H1 (cell line): ENCODE results near the gene HYAL1. TPM values are rescaled to one million over a fixed set of nuclear protein-coding genes. Genes with fewer than 3 reads are reported as not detected.

ENCODE experiments used
- CTCF ChIA-PET: fragments of 300-600 bp; sonication (Branson Sonifier 250); formaldehyde crosslinking; loops from one replicate; lab custom pipeline; 2021; ENCODE audit not compliant: partially characterized antibody; lab: Charles Lee
- POLR2A ChIA-PET: fragments of 300-600 bp; sonication (Branson Sonifier 250); formaldehyde crosslinking; loops from one replicate; lab custom pipeline; 2021; ENCODE audit warnings: inconsistent platforms; ENCODE audit not compliant: partially characterized antibody; lab: Charles Lee
- DNase-seq, 2 experiments: peaks; one replicate each; pipeline versions ENCODE4 v3.0.0 to v3.0.0-alpha.2; 2010 to 2022; ENCODE audit warnings: low spot score in 2 of 2, low read depth in 1 of 2, mixed read lengths in 1 of 2
- FAIRE-seq: peaks from 2 replicates; lab custom pipeline; 2011; peaks lifted over from hg19 to GRCh38; lab: Jason Lieb, UNC
- H2AFZ ChIP-seq: 2 replicates; pipeline ENCODE4 v1.8.1; 2012; ENCODE audit warnings: low read length, inconsistent platforms
- H2AK5ac ChIP-seq: 2 replicates; pipeline ENCODE4 v1.6.1; 2013; ENCODE audit warnings: low read depth, low read length
- H2BK120ac ChIP-seq: replicated peaks from 2 replicates; pipeline ENCODE3; 2013; ENCODE audit warnings: low read depth, low read length, inconsistent platforms
- H2BK12ac ChIP-seq: 2 replicates; pipeline ENCODE4 v1.6.1; 2013; ENCODE audit warnings: low read depth, low read length
- H2BK15ac ChIP-seq: 2 replicates; pipeline ENCODE4 v1.6.1; 2013; ENCODE audit warnings: low read length
- H2BK20ac ChIP-seq: 2 replicates; pipeline ENCODE4 v1.6.1; 2013; ENCODE audit warnings: low read length
- H2BK5ac ChIP-seq: 2 replicates; pipeline ENCODE4 v1.6.1; 2013; ENCODE audit warnings: low read depth, low read length
- H3K14ac ChIP-seq: 2 replicates; pipeline ENCODE4 v1.6.1; 2013; ENCODE audit warnings: inconsistent platforms; ENCODE audit not compliant: insufficient read length
- H3K18ac ChIP-seq: 2 replicates; pipeline ENCODE4 v1.6.1; 2013; ENCODE audit warnings: low read length; ENCODE audit errors: extremely low read depth
- H3K23ac ChIP-seq: 2 replicates; pipeline ENCODE4 v1.6.1; 2013; ENCODE audit warnings: inconsistent platforms; ENCODE audit not compliant: insufficient read length
- H3K23me2 ChIP-seq: 2 replicates; pipeline ENCODE4 v1.6.1; 2013; ENCODE audit warnings: low read depth, low read length
- H3K27ac ChIP-seq: 2 replicates; pipeline ENCODE4 v1.6.1; 2011; ENCODE audit warnings: low read depth, low read length, inconsistent platforms
- H3K27me3 ChIP-seq, 4 experiments: replicated peaks in 1 of 4; 1 replicate in 1 of 4; 2 replicates in 3 of 4; pipeline versions ENCODE4 v1.6.1 to v1.8.1; 2011 to 2013; ENCODE audit warnings: low read length in 3 of 4, mild to moderate bottlenecking in 3 of 4, inconsistent platforms in 2 of 4, mixed read lengths in 2 of 4, moderate library complexity in 1 of 4; ENCODE audit not compliant: control insufficient read depth in 3 of 4, insufficient read depth in 3 of 4; ENCODE audit errors: extremely low read depth in 1 of 4
- H3K36me3 ChIP-seq, 4 experiments: 2 replicates each; pipeline versions ENCODE4 v1.6.1 to v1.8.1; 2011 to 2013; ENCODE audit warnings: mild to moderate bottlenecking in 4 of 4, low read length in 3 of 4, moderate library complexity in 2 of 4, control low read depth in 1 of 4, inconsistent platforms in 1 of 4; ENCODE audit not compliant: insufficient read depth in 4 of 4, control insufficient read depth in 2 of 4
- H3K4ac ChIP-seq: replicated peaks from 2 replicates; pipeline ENCODE3; 2013; ENCODE audit warnings: low read length, low read depth, mixed read lengths, inconsistent platforms; ENCODE audit not compliant: insufficient read length
- H3K4me1 ChIP-seq, 4 experiments: replicated peaks in 1 of 4; 1 replicate in 1 of 4; 2 replicates in 3 of 4; pipeline versions ENCODE4 v1.6.1 to v1.8.1; 2011 to 2013; ENCODE audit warnings: low read length in 3 of 4, inconsistent platforms in 2 of 4, mixed read lengths in 1 of 4; ENCODE audit not compliant: insufficient read depth in 4 of 4, control insufficient read depth in 3 of 4
- H3K4me2 ChIP-seq, 2 experiments: 2 replicates each; pipeline versions ENCODE4 v1.6.1 to v1.8.1; 2011 to 2013; ENCODE audit warnings: low read depth in 2 of 2, low read length in 2 of 2, control low read depth in 1 of 2, inconsistent platforms in 1 of 2, mild to moderate bottlenecking in 1 of 2; ENCODE audit not compliant: insufficient read depth in 1 of 2
- H3K4me3 ChIP-seq, 4 experiments: fragments of 200-600, 300-600 bp in 1 of 4; sonication (generic), shearing (Covaris generic), sonication (Bioruptor Twin) in 1 of 4; 2 replicates each; pipeline versions ENCODE4 v1.5.1 to v1.8.1; 2011 to 2016; ENCODE audit warnings: low read length in 4 of 4, low read depth in 3 of 4, control low read depth in 2 of 4, inconsistent platforms in 2 of 4, mild to moderate bottlenecking in 2 of 4, mixed read lengths in 1 of 4, moderate library complexity in 1 of 4; ENCODE audit not compliant: insufficient read depth in 2 of 4; ENCODE audit errors: extremely low read depth in 1 of 4
- H3K56ac ChIP-seq: replicated peaks from 2 replicates; pipeline ENCODE3; 2013; ENCODE audit warnings: low read depth, mild to moderate bottlenecking, mixed read lengths, low read length, inconsistent platforms; ENCODE audit not compliant: insufficient read length
- H3K79me1 ChIP-seq: 2 replicates; pipeline ENCODE4 v1.6.1; 2013; ENCODE audit warnings: low read depth, low read length, control low read depth
- H3K79me2 ChIP-seq, 2 experiments: 2 replicates each; pipeline versions ENCODE4 v1.6.1 to v1.8.1; 2012 to 2013; ENCODE audit warnings: low read length in 2 of 2, mild to moderate bottlenecking in 2 of 2, inconsistent platforms in 1 of 2; ENCODE audit not compliant: insufficient read depth in 2 of 2, control insufficient read depth in 1 of 2
- H3K9ac ChIP-seq, 4 experiments: replicated peaks in 1 of 4; 1 replicate in 1 of 4; 2 replicates in 3 of 4; pipeline versions ENCODE4 v1.6.1 to v1.8.1; 2011 to 2013; ENCODE audit warnings: low read depth in 3 of 4, low read length in 3 of 4, control low read depth in 2 of 4, mild to moderate bottlenecking in 2 of 4, moderate library complexity in 2 of 4, inconsistent platforms in 1 of 4; ENCODE audit errors: extremely low read depth in 1 of 4
- H3K9me3 ChIP-seq, 2 experiments: 2 replicates each; pipeline versions ENCODE4 v1.6.1 to v1.8.1; 2012 to 2013; ENCODE audit warnings: mild to moderate bottlenecking in 2 of 2, moderate library complexity in 2 of 2, control low read depth in 1 of 2, inconsistent platforms in 1 of 2, low read depth in 1 of 2, low read length in 1 of 2, mixed read lengths in 1 of 2; ENCODE audit not compliant: insufficient read depth in 2 of 2
- H4K20me1 ChIP-seq, 2 experiments: replicated peaks in 1 of 2; 2 replicates each; pipeline versions ENCODE3 to v1.8.1; 2011 to 2013; ENCODE audit warnings: inconsistent platforms in 2 of 2, low read length in 2 of 2, mild to moderate bottlenecking in 1 of 2; ENCODE audit not compliant: insufficient read depth in 2 of 2, control insufficient read depth in 1 of 2
- H4K5ac ChIP-seq: 2 replicates; pipeline ENCODE4 v1.6.1; 2013; ENCODE audit warnings: low read length, low read depth, mixed read lengths, inconsistent platforms; ENCODE audit not compliant: insufficient read length
- H4K8ac ChIP-seq: 2 replicates; pipeline ENCODE4 v1.8.0; 2013; ENCODE audit warnings: mild to moderate bottlenecking, moderate library complexity, low read length, inconsistent platforms; ENCODE audit not compliant: insufficient read depth; ENCODE audit errors: extremely low read depth
- H4K91ac ChIP-seq: replicated peaks from 2 replicates; pipeline ENCODE3; 2013; ENCODE audit warnings: low read length, mixed read lengths, inconsistent platforms; ENCODE audit not compliant: insufficient read length
- JUND ChIP-seq: IDR thresholded peaks from 2 replicates; pipeline ENCODE4 v1.6.1; 2011; ENCODE audit warnings: mild to moderate bottlenecking, improper control_type of control experiment, low read length
- RAD21 ChIP-seq, 2 experiments: IDR thresholded peaks in 1 of 2; conservative IDR thresholded peaks in 1 of 2; 2 replicates each; pipeline ENCODE4 v1.6.1; 2011; ENCODE audit warnings: low read depth in 2 of 2, low read length in 2 of 2, improper control_type of control experiment in 1 of 2, inconsistent platforms in 1 of 2, mild to moderate bottlenecking in 1 of 2, moderate library complexity in 1 of 2
- RBBP5 ChIP-seq: IDR thresholded peaks from 2 replicates; pipeline ENCODE4 v1.7.1; 2012; ENCODE audit warnings: low read depth, mild to moderate bottlenecking, inconsistent platforms, low read length, moderate library complexity, borderline replicate concordance
- WGBS, 2 experiments: shearing (Covaris generic) in 1 of 2; methylation state at CpG; one replicate each; pipeline versions ENCODE4 v1.1.6 to v1.1.7; 2013 to 2015; ENCODE audit warnings: low lambda C conversion rate in 2 of 2, mixed read lengths in 2 of 2, inconsistent platforms in 1 of 2, low coverage in 1 of 2, missing lambda C conversion rate in 1 of 2; ENCODE audit not compliant: insufficient replicate concordance in 2 of 2, insufficient coverage in 1 of 2, insufficient read length in 1 of 2; ENCODE audit errors: extremely low coverage in 1 of 2, missing lambda C conversion rate in 1 of 2; 5-methylcytosine and 5-hydroxymethylcytosine counted together
- polyA plus RNA-seq, 7 experiments: library from polyadenylated mRNA; depleted of rRNA in 3 of 7; stranded (reverse) in 5 of 7; unstranded in 2 of 7; fragments of >200 nt in 5 of 7; fragments of 200-250 nt in 2 of 7; gene quantifications; 1 replicate in 5 of 7; 2 replicates in 1 of 7; 4 replicates in 1 of 7; pipeline versions ENCODE4 v1.2.1 to v1.2.3, GENCODE V29; 2011 to 2013; ENCODE audit warnings: missing spikeins in 2 of 7, mixed read lengths in 2 of 7
- total RNA-seq: library from RNA; stranded (reverse); fragmentation: NEBNext Ultra II Directional; extraction: Animal tissue kit (Norgen Biotek cat#: 25700); gene quantifications from 2 replicates; pipeline ENCODE4 v1.2.1, GENCODE V29; 2021
- TF ChIP-seq, protein P1 (sequence below): IDR thresholded peaks from 2 replicates; pipeline ENCODE4 v1.6.1; 2012; ENCODE audit warnings: inconsistent platforms
- TF ChIP-seq, protein P2 (sequence below), 3 experiments: IDR thresholded peaks; 1 replicate in 2 of 3; 2 replicates in 1 of 3; pipeline versions ENCODE4 v1.5.1 to v1.6.1; 2011; ENCODE audit warnings: low read length in 3 of 3, mild to moderate bottlenecking in 3 of 3, inconsistent platforms in 2 of 3, low read depth in 1 of 3, moderate library complexity in 1 of 3; ENCODE audit not compliant: insufficient read depth in 1 of 3; ENCODE audit errors: control extremely low read depth in 1 of 3

The HYAL1 gene
- total and polyA plus RNA-seq, 2 of the 8 experiments (the other 6 are each of a cell fraction or from before 2014, with no cell fraction given) = 2.0 to 5.4 TPM

DNA sequence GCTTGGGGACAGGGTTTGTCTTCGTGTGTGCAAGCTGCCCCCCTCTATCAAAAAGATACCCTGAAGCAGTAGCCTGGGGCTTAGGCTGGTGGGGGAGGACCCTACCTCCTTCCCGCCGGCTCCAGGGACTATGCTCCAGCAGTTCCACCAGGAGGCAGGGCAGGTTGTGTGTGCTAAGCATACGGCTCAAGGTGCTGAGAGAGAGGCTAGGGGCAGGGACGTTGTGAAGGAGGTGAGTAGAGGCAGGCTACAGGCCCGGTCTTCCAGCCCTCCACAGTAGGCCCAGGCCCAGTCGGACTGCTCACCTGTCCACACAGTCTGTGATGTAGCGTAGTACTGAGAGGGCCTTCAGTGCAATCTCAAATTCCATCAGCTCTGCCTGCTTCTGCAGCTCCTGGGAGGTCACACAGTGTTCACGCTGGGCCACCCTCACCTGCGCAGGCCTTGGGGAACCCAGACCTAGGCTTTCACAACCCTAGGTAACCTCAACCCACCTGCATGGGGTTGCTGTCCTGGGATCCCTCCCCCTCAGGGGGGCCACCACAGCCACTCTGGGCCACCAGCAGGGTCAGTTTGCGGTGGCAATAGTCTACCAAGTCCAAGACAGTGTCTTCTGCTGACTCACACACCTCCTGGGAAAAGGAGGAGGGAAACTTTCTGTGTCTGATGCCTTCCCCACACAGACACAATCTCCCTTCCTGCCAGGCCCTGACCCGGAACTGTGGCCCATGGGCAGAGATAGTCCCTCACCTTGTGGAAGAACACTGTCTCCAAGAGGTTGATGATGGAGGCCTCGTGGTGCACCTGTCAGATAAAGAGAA lies 39.6 kb upstream of the HYAL1 start:
- Histone ChIP-seq H3K27me3 (peaks cover 23 to 69% (median 56%) of the 10 kb centered on the region in 4 experiments), H4K20me1 (peaks cover 3% of the 10 kb centered on the region in 2 experiments), H3K23ac (no peak overlapping the region), H3K79me1 (no peaks in the 10 kb centered on the region), H3K79me2 (no peaks in the 10 kb centered on the region), H2BK5ac (no peak overlapping the region), H3K4me1 (peaks cover 0 to 16% (median 12%) of the 10 kb centered on the region in 4 experiments; a peak in 5 of 7 replicates), H2AFZ (no peak overlapping the region), H3K4me2 (no peak overlapping the region), H3K9ac (no peak overlapping the region), H3K4me3 (no peak overlapping the region), H3K4ac (no peak overlapping the region), H3K9me3 (no peaks in the 10 kb centered on the region), H3K18ac (no peak overlapping the region), H2BK20ac (no peak overlapping the region), H3K23me2 (peaks cover 15% of the 10 kb centered on the region; the same call in 1 of the 2 replicates), H4K5ac (no peak overlapping the region), H3K14ac (no peak overlapping the region), H2BK120ac (no peak overlapping the region), H4K8ac (peak overlapping the region; percentile 29; the same call in 1 of the 2 replicates), H3K36me3 (no peaks in the 10 kb centered on the region), H4K91ac (no peak overlapping the region), H2BK15ac (no peak overlapping the region; the same call in 1 of the 2 replicates), H3K27ac (no peak overlapping the region), H2BK12ac (no peak overlapping the region; the same call in 1 of the 2 replicates), H2AK5ac (no peak overlapping the region), H3K56ac (no peak overlapping the region)
- WGBS, 2 experiments = 73% methylated on average over 13 of the region's 13 CpGs; no CpG with 5 or more reads in 1 of the 2 experiments
- FAIRE-seq (no peak), DNase-seq (no peak)
- TF ChIP-seq RBBP5 = no peak
- no peak for TF ChIP-seq JUND
- TF ChIP-seq, protein P1, sequence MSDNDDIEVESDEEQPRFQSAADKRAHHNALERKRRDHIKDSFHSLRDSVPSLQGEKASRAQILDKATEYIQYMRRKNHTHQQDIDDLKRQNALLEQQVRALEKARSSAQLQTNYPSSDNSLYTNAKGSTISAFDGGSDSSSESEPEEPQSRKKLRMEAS = peak; percentile 45; the same call in 1 of the 2 replicates
- TF ChIP-seq, protein P2, sequence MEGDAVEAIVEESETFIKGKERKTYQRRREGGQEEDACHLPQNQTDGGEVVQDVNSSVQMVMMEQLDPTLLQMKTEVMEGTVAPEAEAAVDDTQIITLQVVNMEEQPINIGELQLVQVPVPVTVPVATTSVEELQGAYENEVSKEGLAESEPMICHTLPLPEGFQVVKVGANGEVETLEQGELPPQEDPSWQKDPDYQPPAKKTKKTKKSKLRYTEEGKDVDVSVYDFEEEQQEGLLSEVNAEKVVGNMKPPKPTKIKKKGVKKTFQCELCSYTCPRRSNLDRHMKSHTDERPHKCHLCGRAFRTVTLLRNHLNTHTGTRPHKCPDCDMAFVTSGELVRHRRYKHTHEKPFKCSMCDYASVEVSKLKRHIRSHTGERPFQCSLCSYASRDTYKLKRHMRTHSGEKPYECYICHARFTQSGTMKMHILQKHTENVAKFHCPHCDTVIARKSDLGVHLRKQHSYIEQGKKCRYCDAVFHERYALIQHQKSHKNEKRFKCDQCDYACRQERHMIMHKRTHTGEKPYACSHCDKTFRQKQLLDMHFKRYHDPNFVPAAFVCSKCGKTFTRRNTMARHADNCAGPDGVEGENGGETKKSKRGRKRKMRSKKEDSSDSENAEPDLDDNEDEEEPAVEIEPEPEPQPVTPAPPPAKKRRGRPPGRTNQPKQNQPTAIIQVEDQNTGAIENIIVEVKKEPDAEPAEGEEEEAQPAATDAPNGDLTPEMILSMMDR (IDR thresholded peaks at IDR 0.05; ENCODE audit: control extremely low read depth in 1 of 3, insufficient read depth in 1 of 3, low read depth in 1 of 3, low read length in 3 of 3) = peak in 2 of 3 experiments; percentile 64 to 73; a peak in 3 of 4 replicates
- peak; percentile 39 to 57 for TF ChIP-seq RAD21 (IDR thresholded peaks at IDR 0.05 in 1 of 2, conservative IDR thresholded peaks at IDR 0.05 in 1 of 2; ENCODE audit: low read depth in 2 of 2, low read length in 2 of 2)
- POLR2A ChIA-PET = interaction anchor here (1.0 kb wide), 2 partner anchors 11 to 21 kb away, joined by 3 read pairs; no protein-coding TSS in a partner anchor
- CTCF ChIA-PET = interaction anchor here (0.8 to 10.0 kb wide), 10 partner anchors 11 to 209 kb away, joined by 3 to 84 read pairs (median 4); partner anchors contain the start of genes HYAL3 and NAA80
